ENCODE data around the gene PRDM7. TPM values are rescaled to one million over a fixed set of nuclear protein-coding genes. Genes with fewer than 3 reads are reported as not detected.

The PRDM7 gene
- total and polyA plus RNA-seq, 9 of the 15 experiments (the other 6 are each of a cell fraction or from before 2014, with no cell fraction given), result not detected

DNA sequence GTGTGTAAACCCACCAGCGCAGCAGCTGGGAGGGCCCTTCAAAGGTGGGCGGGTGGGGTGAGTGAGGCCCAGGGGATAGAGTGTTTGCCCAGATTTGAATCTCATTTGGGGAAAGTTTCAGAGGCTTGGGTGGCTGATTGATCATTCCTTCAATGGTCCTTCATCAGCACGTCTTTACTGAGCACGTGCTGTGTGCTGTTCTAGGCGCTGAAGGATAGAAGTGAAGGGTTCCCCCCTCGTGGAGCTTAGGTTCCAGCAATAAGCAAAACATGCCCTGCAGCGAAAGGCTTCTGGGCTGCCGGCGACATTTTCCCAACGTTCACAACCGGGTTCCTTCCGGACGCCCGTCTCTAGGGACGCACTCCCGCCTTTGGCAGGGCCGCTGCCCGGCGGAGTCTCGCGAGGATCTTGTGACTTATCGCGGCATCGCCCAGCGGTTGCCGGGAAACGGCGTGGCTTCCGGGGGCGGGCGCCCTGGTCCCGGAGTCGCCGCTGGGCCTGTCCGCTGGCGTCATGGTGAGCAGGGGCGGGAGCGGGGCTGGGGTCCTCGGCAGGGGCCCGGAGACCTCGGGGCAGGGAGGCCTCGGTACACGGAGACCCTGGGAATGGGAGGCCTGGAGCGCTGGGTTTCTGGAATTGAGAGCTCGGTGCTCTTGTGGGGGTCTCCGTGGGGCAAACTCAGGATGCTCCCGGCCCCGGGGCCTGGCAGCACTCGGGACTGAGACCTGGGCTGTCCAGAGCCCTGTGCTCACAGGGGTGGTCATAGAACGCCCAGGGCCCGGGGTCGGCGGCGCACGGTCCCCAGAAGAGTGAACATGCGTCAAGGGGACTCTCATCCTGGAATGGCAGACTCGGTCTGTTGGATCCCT is 54.7 kb downstream of the PRDM7 start (continued):
- TF ChIP-seq GMEB1 (CRISPR knock-in tag; IDR thresholded peaks at IDR 0.05) (no peak), VEZF1 (CRISPR knock-in tag; IDR thresholded peaks at IDR 0.05) (peak; percentile 73), BDP1 (IDR thresholded peaks at IDR 0.05; ENCODE audit: insufficient read depth, insufficient read length) (no peak), ZNF436 (CRISPR knock-in tag; IDR thresholded peaks at IDR 0.05) (no peak), KHSRP (IDR thresholded peaks at IDR 0.05) (no peak), SMAD1 (IDR thresholded peaks at IDR 0.05; ENCODE audit: low read depth, low read length, partially characterized antibody) (peak; percentile 46), PKNOX1 (IDR thresholded peaks at IDR 0.05) (no peak), ZBTB40 (IDR thresholded peaks at IDR 0.05) (peak; percentile 77; the same call in 1 of the 2 replicates), ZBTB40 (CRISPR knock-in tag; IDR thresholded peaks at IDR 0.05) (no peak), ZNF398 (CRISPR knock-in tag; IDR thresholded peaks at IDR 0.05) (no peak), RFX1 (IDR thresholded peaks at IDR 0.05) (peak; percentile 95)

All from K562 (cell line).